Kidney (tissue), 14 donors: ENCODE results near the gene LCN2. TPM values are rescaled to one million over a fixed set of nuclear protein-coding genes. Genes with fewer than 3 reads are reported as not detected.

Experiments used
- DNase-seq, 5 donors: peaks; one replicate each; pipeline ENCODE4 v3.0.0-alpha.2; 2013 to 2020
- FAIRE-seq: peaks from 2 replicates; lab custom pipeline; 2012; peaks lifted over from hg19 to GRCh38; lab: Jason Lieb, UNC
- H3K27ac ChIP-seq, 2 donors: one replicate each; pipeline ENCODE4 v1.7.0; 2013; ENCODE audit warnings: low read depth in 2 of 2, low read length in 2 of 2, inconsistent platforms in 1 of 2
- H3K27me3 ChIP-seq: one replicate; pipeline ENCODE4 v1.7.1; 2013; ENCODE audit warnings: low read length, inconsistent platforms; ENCODE audit not compliant: control insufficient read depth, insufficient read depth
- H3K36me3 ChIP-seq, 3 donors: one replicate each; pipeline versions ENCODE4 v1.7.0 to v1.7.1; 2013; ENCODE audit warnings: low read length in 3 of 3, control low read depth in 1 of 3, inconsistent platforms in 1 of 3; ENCODE audit not compliant: insufficient read depth in 3 of 3, control insufficient read depth in 2 of 3
- H3K4me1 ChIP-seq, 3 donors: one replicate each; pipeline versions ENCODE4 v1.7.0 to v1.7.1; 2013; ENCODE audit warnings: low read length in 3 of 3, inconsistent platforms in 1 of 3, low read depth in 1 of 3; ENCODE audit not compliant: control insufficient read depth in 2 of 3, insufficient read depth in 2 of 3
- H3K4me3 ChIP-seq, 3 donors: one replicate each; pipeline versions ENCODE4 v1.7.0 to v1.8.1; 2013; ENCODE audit warnings: low read length in 3 of 3, control low read depth in 1 of 3, inconsistent platforms in 1 of 3
- H3K9ac ChIP-seq, 3 donors: one replicate each; pipeline versions ENCODE4 v1.7.0 to v1.7.1; 2013; ENCODE audit warnings: low read length in 3 of 3, control low read depth in 1 of 3, inconsistent platforms in 1 of 3
- H3K9me3 ChIP-seq, 3 donors: one replicate each; pipeline versions ENCODE4 v1.7.0 to v1.7.1; 2013; ENCODE audit warnings: low read length in 3 of 3, control low read depth in 1 of 3, inconsistent platforms in 1 of 3; ENCODE audit not compliant: control insufficient read depth in 2 of 3, insufficient read depth in 1 of 3
- CTCF ChIP-seq: IDR thresholded peaks from 3 replicates; pipeline ENCODE4 v1.5.1; 2012; ENCODE audit warnings: mild to moderate bottlenecking, moderate library complexity, borderline replicate concordance; ENCODE audit not compliant: insufficient read depth; ENCODE audit errors: extremely low read depth
- intact Hi-C: fragments of 100-400 bp; cut with DNase I; formaldehyde crosslinking; loops from one replicate; pipeline ENCODE4 v1.11.1; 2022
- polyA plus RNA-seq: library from polyadenylated mRNA; stranded (reverse); fragments of 350-450 nt; fragmentation: Illumina TruSeq; extraction: RNeasy Lipid Tissue Mini Kit (QIAGEN cat#74804); gene quantifications from one replicate; pipeline ENCODE4 v1.2.3, GENCODE V29; 2014; ENCODE audit warnings: low read depth, low replicate concordance; ENCODE audit not compliant: insufficient read depth
- total RNA-seq: library from RNA; stranded (reverse); fragmentation: NEBNext Ultra II Directional; extraction: Animal tissue kit (Norgen Biotek cat#: 25700); gene quantifications from one replicate; pipeline ENCODE4 v1.2.1, GENCODE V29; 2021
- donor health status: control.
- donor health status: control.
- donor health status: control.
- donor health status: control.
- donor health status: control.
- donor health status: DM: yes; HTN: yes; CAD: no.
- donor health status: Normal renal cell carcinoma (clear cell type).

The LCN2 gene
- total and polyA plus RNA-seq, 2 donors from 2014 or later, result 8.2 to 198 TPM

- peaks cover 9 to 38% (median 24%) of the 10 kb centered on the region in 3 donors for H3K36me3 ChIP-seq
- H3K4me3 ChIP-seq, result no peak overlapping the region
- H3K27me3 ChIP-seq, result no peaks in the 10 kb centered on the region
- peaks cover 0 to 3% (median 0%) of the 10 kb centered on the region in 3 donors for H3K4me1 ChIP-seq
- no peak overlapping the region for H3K9ac ChIP-seq
- TF ChIP-seq CTCF, result no peak
- H3K9me3 ChIP-seq, result no peaks in the 10 kb centered on the region
- intact Hi-C loops, result no loop called here
- FAIRE-seq (no peak), DNase-seq (no peak)
- H3K27ac ChIP-seq, result peak overlapping the region in 1 of 2 donors; percentile 9
Observed at GRCh38 chr9:128175726-128176125, 26.5 kb downstream of the LCN2 start.

- no peak for TF ChIP-seq CTCF
- FAIRE-seq, result no peak
- no peak overlapping the region for H3K27ac ChIP-seq
- H3K4me1 ChIP-seq, result peaks cover 0 to 3% (median 0%) of the 10 kb centered on the region in 3 donors
- no peak for DNase-seq
- H3K9ac ChIP-seq, result no peak overlapping the region
- H3K36me3 ChIP-seq, result peaks cover 9 to 44% (median 24%) of the 10 kb centered on the region in 3 donors
- no peak overlapping the region for H3K4me3 ChIP-seq
- intact Hi-C loops, result no loop called here
- H3K27me3 ChIP-seq, result no peaks in the 10 kb centered on the region
- no peaks in the 10 kb centered on the region for H3K9me3 ChIP-seq
Observed at GRCh38 chr9:128178806-128179431, 29.7 kb downstream of the LCN2 start.

- TF ChIP-seq CTCF, result no peak
- intact Hi-C loops, result no loop called here
- Histone ChIP-seq H3K27ac (no peak overlapping the region), H3K4me3 (no peak overlapping the region), H3K9ac (no peak overlapping the region), H3K4me1 (peaks cover 0 to 3% (median 0%) of the 10 kb centered on the region in 3 donors), H3K36me3 (peaks cover 9 to 44% (median 24%) of the 10 kb centered on the region in 3 donors), H3K9me3 (no peaks in the 10 kb centered on the region), H3K27me3 (no peaks in the 10 kb centered on the region)
- FAIRE-seq (no peak), DNase-seq (peak in 2 of 5 donors; percentile 33 to 59)
Observed at GRCh38 chr9:128180001-128180400, 30.7 kb downstream of the LCN2 start.

- no peaks in the 10 kb centered on the region for H3K9me3 ChIP-seq
- no peaks in the 10 kb centered on the region for H3K27me3 ChIP-seq
- peaks cover 0 to 3% (median 0%) of the 10 kb centered on the region in 3 donors for H3K4me1 ChIP-seq
- intact Hi-C loops, result no loop called here
- FAIRE-seq (no peak), DNase-seq (peak in 1 of 5 donors; percentile 57)
- TF ChIP-seq CTCF, result no peak
- H3K4me3 ChIP-seq, result no peak overlapping the region
- peaks cover 9 to 42% (median 24%) of the 10 kb centered on the region in 3 donors for H3K36me3 ChIP-seq
- H3K9ac ChIP-seq, result no peak overlapping the region
- no peak overlapping the region for H3K27ac ChIP-seq
Observed at GRCh38 chr9:128180447-128180846, 31.2 kb downstream of the LCN2 start.
